Astrocyte of the cerebellum (primary cell): ENCODE data around the gene ACSL6.

Experiments
- DNase-seq: peaks from one replicate; pipeline ENCODE4 v3.0.0-alpha.2; 2011; ENCODE audit warnings: low read depth
- H3K4me3 ChIP-seq: 2 replicates; pipeline ENCODE4 v1.5.1; 2011; ENCODE audit warnings: mild to moderate bottlenecking, low read depth, low read length, moderate library complexity
- in situ Hi-C: cut with HindIII; loops from 2 replicates; pipeline ENCODE4 v1.10.0; 2017; ENCODE audit warnings: low sequenced_read_pairs
- TF ChIP-seq, protein P1 (sequence below): IDR thresholded peaks from 2 replicates; pipeline ENCODE4 v1.5.1; 2012; ENCODE audit warnings: low read length, low read depth, moderate library complexity, mild to moderate bottlenecking; ENCODE audit errors: missing control alignments

The ACSL6 gene

DNA sequence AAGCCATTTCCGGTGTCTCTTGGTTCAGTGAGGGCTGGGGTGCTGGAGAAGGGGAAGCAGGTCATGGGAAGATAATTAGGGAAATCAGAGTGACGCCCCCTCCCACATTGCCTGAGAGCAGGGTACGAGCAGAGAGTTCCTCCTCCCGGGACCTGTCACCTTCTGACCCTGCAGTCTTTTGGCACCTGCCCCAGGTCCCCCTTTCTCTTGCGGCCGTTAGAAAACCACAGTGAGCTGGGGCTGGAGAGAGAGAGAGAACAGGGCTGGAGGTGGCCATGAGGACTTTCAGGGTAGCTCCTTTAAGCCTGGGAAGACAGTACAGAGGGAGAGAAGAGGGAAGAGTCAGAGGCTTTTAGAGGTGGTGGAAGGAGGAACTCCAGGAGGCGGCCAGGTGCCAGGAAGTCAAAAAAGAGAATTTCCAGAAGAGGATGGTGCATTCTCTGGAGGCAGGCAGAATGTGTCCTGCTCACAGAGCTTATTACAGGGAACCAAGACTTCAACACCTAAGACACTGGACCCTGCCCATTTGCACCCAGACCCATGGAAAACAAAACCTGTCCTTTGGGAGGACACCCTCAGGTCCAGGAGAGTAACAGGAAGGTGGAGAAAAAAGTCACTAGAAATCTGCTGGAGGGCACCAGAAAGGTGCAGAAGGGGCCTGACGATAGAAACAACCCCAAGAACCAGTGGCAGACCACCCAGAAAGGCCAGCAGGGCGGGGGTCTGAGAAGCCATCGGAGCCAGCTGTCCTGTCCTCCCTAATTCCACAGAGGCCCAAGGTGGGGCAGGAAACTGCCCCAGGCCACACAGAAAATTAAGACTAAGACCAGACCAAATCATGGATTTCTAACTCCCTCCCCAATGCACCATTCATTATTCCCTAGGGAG lies 6.5 kb upstream of the ACSL6 start:
- no peak for DNase-seq
- in situ Hi-C loops: loop anchor here (25.0 kb wide), 3 partner anchors 331 to 581 kb away; no protein-coding TSS in a partner anchor
- TF ChIP-seq, protein P1, sequence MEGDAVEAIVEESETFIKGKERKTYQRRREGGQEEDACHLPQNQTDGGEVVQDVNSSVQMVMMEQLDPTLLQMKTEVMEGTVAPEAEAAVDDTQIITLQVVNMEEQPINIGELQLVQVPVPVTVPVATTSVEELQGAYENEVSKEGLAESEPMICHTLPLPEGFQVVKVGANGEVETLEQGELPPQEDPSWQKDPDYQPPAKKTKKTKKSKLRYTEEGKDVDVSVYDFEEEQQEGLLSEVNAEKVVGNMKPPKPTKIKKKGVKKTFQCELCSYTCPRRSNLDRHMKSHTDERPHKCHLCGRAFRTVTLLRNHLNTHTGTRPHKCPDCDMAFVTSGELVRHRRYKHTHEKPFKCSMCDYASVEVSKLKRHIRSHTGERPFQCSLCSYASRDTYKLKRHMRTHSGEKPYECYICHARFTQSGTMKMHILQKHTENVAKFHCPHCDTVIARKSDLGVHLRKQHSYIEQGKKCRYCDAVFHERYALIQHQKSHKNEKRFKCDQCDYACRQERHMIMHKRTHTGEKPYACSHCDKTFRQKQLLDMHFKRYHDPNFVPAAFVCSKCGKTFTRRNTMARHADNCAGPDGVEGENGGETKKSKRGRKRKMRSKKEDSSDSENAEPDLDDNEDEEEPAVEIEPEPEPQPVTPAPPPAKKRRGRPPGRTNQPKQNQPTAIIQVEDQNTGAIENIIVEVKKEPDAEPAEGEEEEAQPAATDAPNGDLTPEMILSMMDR: no peak
- H3K4me3 ChIP-seq: no peak overlapping the region

DNA sequence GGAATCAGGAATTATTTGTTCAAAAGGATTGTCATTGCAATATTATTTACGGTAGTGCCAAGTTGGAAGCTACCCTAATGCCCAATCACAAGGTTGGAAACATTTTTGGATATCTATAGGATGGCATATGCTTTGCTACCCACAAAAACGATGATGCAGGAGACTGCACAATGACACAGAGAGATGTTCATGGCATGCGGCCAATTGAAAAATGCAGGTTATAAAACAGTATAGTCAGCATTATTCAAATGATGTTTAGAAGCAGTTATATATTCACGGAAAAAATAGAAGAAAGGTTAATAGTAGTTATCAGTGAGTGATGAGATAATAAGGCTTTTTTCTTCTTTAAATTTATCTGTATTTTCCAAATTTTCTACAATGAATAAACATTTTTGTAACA lies 5.9 kb upstream of the ACSL6 start:
- no peak overlapping the region for H3K4me3 ChIP-seq
- in situ Hi-C loops: loop anchor here (25.0 kb wide), 3 partner anchors 330 to 580 kb away; no protein-coding TSS in a partner anchor
- no peak for DNase-seq
- TF ChIP-seq, protein P1: no peak

DNA sequence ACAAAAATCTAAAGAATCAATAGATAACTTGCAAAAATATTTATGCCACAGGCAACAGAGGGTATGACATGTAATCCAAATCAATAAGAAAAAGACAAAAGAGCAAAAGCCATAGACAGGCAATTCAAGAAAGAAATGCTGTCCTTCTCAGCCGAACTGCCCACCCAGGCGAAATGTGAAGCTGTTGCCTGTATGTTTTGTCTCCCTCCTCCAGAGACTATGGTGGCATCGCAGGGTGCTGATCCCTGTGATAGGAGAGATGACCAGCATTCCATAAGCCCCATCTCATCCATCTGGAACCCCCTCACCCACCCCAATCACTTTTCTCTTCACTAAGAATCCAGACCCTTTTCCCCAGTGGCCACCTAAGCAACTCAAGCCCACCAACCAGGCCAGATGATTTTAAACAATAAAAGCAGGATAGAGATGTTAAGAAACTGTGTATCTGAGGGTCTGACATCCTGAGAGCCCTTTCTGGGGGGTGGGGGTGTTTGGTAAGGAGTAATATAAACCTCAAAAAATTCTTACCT lies 5.3 kb upstream of the ACSL6 start:
- no peak for DNase-seq
- in situ Hi-C loops: loop anchor here (25.0 kb wide), 3 partner anchors 329 to 579 kb away; no protein-coding TSS in a partner anchor
- no peak overlapping the region for H3K4me3 ChIP-seq
- TF ChIP-seq, protein P1: no peak

DNA sequence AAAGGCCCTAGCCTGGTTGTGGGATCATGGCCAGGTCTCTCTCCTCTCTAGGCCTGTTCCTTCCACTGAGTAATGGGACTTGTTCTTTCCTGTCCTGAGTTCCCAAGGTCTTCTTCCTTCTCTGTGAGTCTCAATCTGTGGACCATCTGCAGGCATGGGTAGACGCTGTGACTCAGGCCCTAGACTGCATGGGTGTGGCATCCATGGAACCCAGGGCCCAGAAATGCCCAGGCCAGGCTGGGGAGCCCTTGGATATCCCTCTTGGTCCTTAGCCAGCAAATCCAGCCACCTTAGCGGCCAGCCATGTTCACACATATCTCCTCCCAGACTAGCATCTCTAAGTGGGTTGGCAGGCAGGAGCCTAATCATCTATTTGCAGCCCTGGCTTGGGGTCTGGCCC lies 2.3 kb upstream of the ACSL6 start:
- in situ Hi-C loops: loop anchor here (25.0 kb wide), 3 partner anchors 326 to 576 kb away; no protein-coding TSS in a partner anchor
- no peak for DNase-seq

DNA sequence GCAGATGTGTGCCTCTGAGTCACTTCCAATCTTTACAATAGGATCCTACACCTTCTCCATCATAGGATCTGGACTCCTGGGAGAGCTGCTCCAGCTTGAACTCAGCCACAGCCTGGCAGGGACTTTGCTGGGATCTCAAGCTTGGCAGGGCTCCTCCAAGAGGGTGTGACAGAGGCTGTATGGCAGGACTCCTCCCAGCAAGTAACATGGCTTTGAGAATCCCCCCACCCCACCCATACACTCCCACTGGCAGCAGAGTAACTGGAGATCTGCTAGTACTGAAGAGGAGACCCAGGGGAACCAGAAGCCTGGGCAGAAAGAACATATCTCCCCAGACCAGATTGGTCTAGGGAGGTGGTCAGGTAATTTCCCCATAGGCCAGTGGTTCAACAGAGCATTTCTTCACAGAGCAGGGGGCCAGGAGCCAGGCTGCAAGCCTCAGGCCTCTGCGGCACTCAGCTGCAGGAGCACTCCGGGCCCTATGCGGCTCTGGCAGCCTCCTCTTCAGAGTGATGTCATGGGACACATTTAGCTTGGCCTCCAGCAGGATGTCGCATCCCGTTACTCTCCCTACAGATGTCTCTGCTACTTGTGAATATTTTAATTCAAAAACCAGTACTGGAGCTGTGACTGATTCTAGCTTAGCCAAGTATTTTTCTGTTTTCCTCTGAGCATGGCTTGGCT lies 1.7 kb upstream of the ACSL6 start:
- DNase-seq: no peak
- TF ChIP-seq, protein P1: no peak
- H3K4me3 ChIP-seq: no peak overlapping the region
- in situ Hi-C loops: loop anchor here (25.0 kb wide), 3 partner anchors 326 to 576 kb away; no protein-coding TSS in a partner anchor

More for the DNA sequence above, 2.3 kb upstream of the ACSL6 start:
- H3K4me3 ChIP-seq: no peak overlapping the region
- TF ChIP-seq, protein P1: no peak

DNA sequence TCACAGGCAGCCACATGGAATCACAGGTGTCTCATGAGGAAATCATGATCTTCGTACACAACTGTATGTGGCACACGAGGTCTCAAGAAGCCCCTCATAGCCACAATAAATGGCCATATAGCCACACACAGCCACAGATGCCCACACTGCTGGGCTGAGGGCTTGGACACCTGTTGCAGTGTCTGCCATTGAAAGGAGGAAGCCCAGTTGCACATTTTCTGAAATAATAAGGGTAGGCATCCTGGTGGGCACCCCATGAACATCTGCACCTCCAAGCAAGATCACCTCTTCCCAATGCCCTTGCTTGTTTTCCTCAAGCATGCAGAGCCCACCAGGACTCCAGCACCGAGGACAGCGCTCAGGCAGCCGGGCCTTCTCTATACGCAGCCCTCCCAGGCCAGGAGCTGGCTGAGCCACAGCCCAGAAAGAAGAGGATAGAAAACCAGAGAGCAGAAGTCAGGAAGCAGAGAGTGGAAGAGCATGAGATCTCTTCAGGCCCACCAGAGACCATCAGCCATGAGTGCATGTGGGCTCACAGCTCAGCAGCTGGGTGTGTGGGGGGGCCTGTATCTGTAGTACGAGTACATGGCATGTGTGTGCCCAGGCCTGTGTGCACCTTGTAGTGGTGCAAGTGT lies 1.0 kb upstream of the ACSL6 start:
- in situ Hi-C loops: loop anchor here (25.0 kb wide), 3 partner anchors 325 to 575 kb away; no protein-coding TSS in a partner anchor
- no peak overlapping the region for H3K4me3 ChIP-seq
- peak; percentile 69 for DNase-seq
- TF ChIP-seq, protein P1: no peak
